K562 (cell line): ENCODE results near the gene RBM22. TPM values are rescaled to one million over a fixed set of nuclear protein-coding genes. Genes with fewer than 3 reads are reported as not detected.

Experiments used
- ATAC-seq: fragments of 200-7000 bp; cut with Tn5 transposase; 3 replicates; pipeline ENCODE4 v1.9.1; 2020; ENCODE audit warnings: moderate library complexity
- BruUV-seq: library from RNA; stranded (reverse); fragments of 400-500 nt; replicated peaks from 2 replicates; lab custom pipeline; 2021; lab: Mats Ljungman, UMichigan
- CTCF ChIA-PET: fragments of 300-600 bp; formaldehyde crosslinking; extraction: SDS; loops from one replicate; lab custom pipeline; 2021; ENCODE audit warnings: low intra/inter-chr PET ratio; lab: Yijun Ruan, JAX
- POLR2A ChIA-PET: fragments of 300-600, 350-650 bp; sonication (Branson Sonifier 250); formaldehyde crosslinking; extraction: SDS; loops from one replicate; lab custom pipeline; 2021; ENCODE audit warnings: antibody characterized with exemption, inconsistent platforms; lab: Yijun Ruan, JAX
- DNase-seq, 4 experiments: peaks; one replicate each; pipeline versions ENCODE4 v3.0.0 to v3.0.0-alpha.2; 2011 to 2018; ENCODE audit warnings: low spot score in 3 of 4, mixed read lengths in 3 of 4; ENCODE audit errors: extremely low read depth in 1 of 4
- FAIRE-seq: peaks from 2 replicates; lab custom pipeline; 2011; peaks lifted over from hg19 to GRCh38; lab: Jason Lieb, UNC
- H2AFZ ChIP-seq: 2 replicates; pipeline ENCODE4 v1.6.0; 2011; ENCODE audit warnings: low read depth, low read length, control low read depth, inconsistent platforms
- H3K27ac ChIP-seq: fragments of 200-600 bp; 3 replicates; pipeline ENCODE4 v1.8.0; 2011; ENCODE audit warnings: low read depth, mild to moderate bottlenecking, control low read depth, inconsistent platforms, low read length, moderate library complexity, mixed read lengths; ENCODE audit errors: extremely low read depth
- H3K27me3 ChIP-seq, 2 experiments: fragments of 300-600 bp in 1 of 2; 2 replicates in 1 of 2; 3 replicates in 1 of 2; pipeline versions ENCODE4 v1.6.0 to v1.8.0; 2011; ENCODE audit warnings: inconsistent platforms in 2 of 2, low read length in 2 of 2, mild to moderate bottlenecking in 1 of 2, mixed read lengths in 1 of 2, moderate library complexity in 1 of 2; ENCODE audit not compliant: control insufficient read depth in 2 of 2, insufficient read depth in 2 of 2
- H3K36me3 ChIP-seq: fragments of 300-600 bp; 3 replicates; pipeline ENCODE4 v1.8.0; 2011; ENCODE audit warnings: mild to moderate bottlenecking, low read length, inconsistent platforms; ENCODE audit not compliant: control insufficient read depth, insufficient read depth
- H3K4me1 ChIP-seq, 2 experiments: fragments of 200-600 bp in 1 of 2; replicated peaks in 1 of 2; 2 replicates in 1 of 2; 3 replicates in 1 of 2; pipeline versions ENCODE4 v1.5.1 to v1.8.0; 2011; ENCODE audit warnings: inconsistent platforms in 2 of 2, low read length in 2 of 2, mild to moderate bottlenecking in 1 of 2, mixed read lengths in 1 of 2, moderate library complexity in 1 of 2; ENCODE audit not compliant: control insufficient read depth in 2 of 2, insufficient read depth in 2 of 2
- H3K4me2 ChIP-seq: 2 replicates; pipeline ENCODE4 v1.6.1; 2011; ENCODE audit warnings: low read length, control low read depth, inconsistent platforms, mixed read lengths; ENCODE audit not compliant: insufficient read depth
- H3K4me3 ChIP-seq: fragments of 200-600 bp; sonication (generic), shearing (Covaris generic); 2 replicates; pipeline ENCODE4 v1.5.1; 2016; ENCODE audit warnings: control low read depth, inconsistent platforms
- H3K79me2 ChIP-seq: fragments of 200-600 bp; 3 replicates; pipeline ENCODE4 v1.8.0; 2011; ENCODE audit warnings: low read length, inconsistent platforms; ENCODE audit not compliant: control insufficient read depth, insufficient read depth
- H3K9ac ChIP-seq, 2 experiments: 2 replicates each; pipeline versions ENCODE4 v1.6.0 to v1.6.1; 2011; ENCODE audit warnings: low read depth in 2 of 2, low read length in 2 of 2, control low read depth in 1 of 2, inconsistent platforms in 1 of 2, mild to moderate bottlenecking in 1 of 2, mixed read lengths in 1 of 2; ENCODE audit not compliant: insufficient read depth in 1 of 2
- H3K9me1 ChIP-seq: one replicate; pipeline ENCODE4 v1.6.0; 2011; ENCODE audit warnings: inconsistent platforms, mild to moderate bottlenecking, low read length, moderate library complexity; ENCODE audit not compliant: control insufficient read depth, insufficient read depth
- H3K9me3 ChIP-seq: replicated peaks from 2 replicates; pipeline ENCODE4 v1.5.1; 2011; ENCODE audit warnings: low read depth, low read length, inconsistent platforms; ENCODE audit not compliant: control insufficient read depth, insufficient read depth
- H4K20me1 ChIP-seq: replicated peaks from 2 replicates; pipeline ENCODE4 v1.6.1; 2011; ENCODE audit warnings: low read length, inconsistent platforms, mixed read lengths; ENCODE audit not compliant: control insufficient read depth, insufficient read depth
- BCL6 ChIP-seq: fragments of 250-450 bp; sonication (Bioruptor Pico); IDR thresholded peaks from 2 replicates; pipeline ENCODE4 v1.4.0; 2020
- BDP1 ChIP-seq: IDR thresholded peaks from 3 replicates; pipeline ENCODE4 v1.6.1; 2011; ENCODE audit not compliant: insufficient read length, insufficient read depth
- BRD4 ChIP-seq: fragments of 200-600 bp; sonication (generic); IDR thresholded peaks from 2 replicates; pipeline ENCODE4 v1.6.1; 2017; ENCODE audit warnings: inconsistent platforms
- BRD9 ChIP-seq: fragments of 450-650 bp; IDR thresholded peaks from 2 replicates; pipeline ENCODE4 v1.6.1; 2018; ENCODE audit warnings: low read depth; ENCODE audit not compliant: partially characterized antibody
- CHD1 ChIP-seq: fragments of 200-600 bp; sonication (generic); IDR thresholded peaks from one replicate; pipeline ENCODE4 v1.6.1; 2012; ENCODE audit warnings: mild to moderate bottlenecking, moderate library complexity, low read length, inconsistent platforms
- EWSR1 ChIP-seq: fragments of 450-650 bp; IDR thresholded peaks from 2 replicates; pipeline ENCODE4 v1.6.1; 2018; ENCODE audit warnings: borderline replicate concordance, mild to moderate bottlenecking, low read depth, moderate library complexity; ENCODE audit not compliant: partially characterized antibody
- NBN ChIP-seq: fragments of 450-650 bp; IDR thresholded peaks from 2 replicates; pipeline ENCODE4 v1.6.1; 2016; ENCODE audit warnings: low read depth, mild to moderate bottlenecking
- PHB2 ChIP-seq: fragments of 450-650 bp; IDR thresholded peaks from 2 replicates; pipeline ENCODE4 v1.6.1; 2017; ENCODE audit warnings: low read depth
- TEAD2 ChIP-seq: fragments of 450-650 bp; IDR thresholded peaks from 2 replicates; pipeline ENCODE4 v1.6.1; 2016; ENCODE audit warnings: missing genetic modification characterization, control low read depth, missing compliant biosample characterization
- ZC3H8 ChIP-seq: fragments of 450-650 bp; IDR thresholded peaks from 2 replicates; pipeline ENCODE4 v1.6.1; 2017
- ZNF277 ChIP-seq: fragments of 250-450 bp; sonication (Bioruptor Pico); IDR thresholded peaks from 2 replicates; pipeline ENCODE4 v1.8.0; 2022; ENCODE audit warnings: inconsistent platforms, mild to moderate bottlenecking, moderate library complexity, borderline replicate concordance
- ZNF740 ChIP-seq, 3 experiments: fragments of 200-800 bp in 1 of 3; sonication (Bioruptor generic) in 1 of 3; sonication (generic) in 1 of 3; formaldehyde crosslinking in 1 of 3; IDR thresholded peaks; 2 replicates each; pipeline versions ENCODE4 v1.6.1 to v1.8.0; 2016 to 2022; ENCODE audit warnings: mild to moderate bottlenecking in 2 of 3, missing compliant biosample characterization in 2 of 3, missing genetic modification characterization in 2 of 3, missing genetic modification reagents in 1 of 3
- WGBS: fragments of 100-300 bp; shearing (Covaris generic); methylation state at CpG from one replicate; pipeline ENCODE4 v1.1.6; 2016; ENCODE audit warnings: low coverage, mixed read lengths; ENCODE audit not compliant: insufficient coverage; ENCODE audit errors: missing lambda C conversion rate; 5-methylcytosine and 5-hydroxymethylcytosine counted together
- in situ Hi-C: fragments of 300-500 bp; cut with MboI; formaldehyde crosslinking; loops from 4 replicates; pipeline ENCODE4 v1.15.0; 2018; ENCODE audit warnings: inconsistent platforms, mixed read lengths
- intact Hi-C: fragments of 100-400 bp; cut with micrococcal nuclease; formaldehyde crosslinking; loops from 2 replicates; pipeline ENCODE4 v1.14.2; 2022
- polyA plus RNA-seq, 8 experiments: library from polyadenylated mRNA; depleted of rRNA in 4 of 8; stranded (reverse) in 5 of 8; unstranded in 3 of 8; fragments of >200 nt; fragmentation: Nextera tagmentation in 2 of 8; fragmentation: Illumina TruSeq in 1 of 8; extraction: Ambion mirVana in 2 of 8; extraction: Trizol in 1 of 8; gene quantifications; 2 replicates each; pipeline versions ENCODE4 v1.2.1 to v1.2.3, GENCODE V29; 2011 to 2014; ENCODE audit warnings: inconsistent platforms in 1 of 8, missing spikeins in 1 of 8
- total RNA-seq, 7 experiments: library from RNA; depleted of rRNA in 6 of 7; stranded (reverse); fragments of >200 nt in 6 of 7; fragmentation: Illumina TruSeq in 2 of 7; extraction: Trizol in 2 of 7; gene quantifications; 2 replicates each; pipeline versions ENCODE4 v1.2.1 to v1.2.3, GENCODE V29; 2011 to 2021; ENCODE audit warnings: low replicate concordance in 1 of 7
- TF ChIP-seq, protein P1 (sequence below): fragments of 250-450 bp; sonication (Bioruptor Pico); IDR thresholded peaks from 2 replicates; pipeline ENCODE4 v1.5.1; 2021; ENCODE audit warnings: mild to moderate bottlenecking

RBM22 gene
- total and polyA plus RNA-seq, 9 of the 15 experiments (the other 6 are each of a cell fraction or from before 2014, with no cell fraction given), result 31.3 to 82.2 (median 44.8) TPM

DNA sequence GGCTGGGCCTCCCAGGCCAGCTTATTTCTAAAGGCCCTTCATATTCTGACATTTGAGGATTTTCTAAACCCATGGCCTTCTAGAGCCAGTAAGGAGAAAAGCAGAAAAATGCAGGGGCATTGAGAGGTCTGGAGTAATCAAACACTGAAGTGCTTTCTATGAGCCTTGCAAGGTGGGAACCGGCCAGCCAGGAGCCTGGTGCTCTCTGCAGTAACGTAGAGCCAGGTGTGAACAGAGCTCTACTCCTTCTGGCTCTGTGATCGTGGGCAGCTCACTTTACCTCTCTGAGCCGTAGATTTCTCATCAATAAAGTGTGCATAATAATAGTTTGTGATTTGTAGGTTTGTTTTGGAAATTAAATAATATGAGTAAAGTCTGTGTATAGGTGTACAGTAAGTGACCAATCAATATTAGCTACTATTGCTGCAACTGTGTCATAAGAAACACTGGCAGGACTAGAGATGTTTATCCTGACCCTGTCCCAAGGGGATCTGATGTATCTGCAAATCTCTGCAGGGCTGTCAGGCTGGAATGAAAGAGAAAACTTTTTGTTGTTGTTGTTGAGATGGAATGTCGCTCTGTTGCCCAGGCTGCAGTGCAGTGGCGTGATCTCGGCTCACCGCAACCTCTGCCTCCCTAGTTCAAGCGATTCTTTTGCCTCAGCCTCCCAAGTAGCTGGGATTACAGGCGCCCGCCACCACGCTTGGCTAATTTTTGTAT is 57.7 kb downstream of the RBM22 start:
- CTCF ChIA-PET, result no interaction called here
- in situ Hi-C loops (no loop called here), intact Hi-C loops (no loop called here)
- no peaks in the 10 kb centered on the region for H3K9me3 ChIP-seq
- 21% methylated on average over 12 of the region's 12 CpGs for whole genome bisulfite sequencing
- H3K4me2 ChIP-seq, result no peak overlapping the region
- peaks cover 16% of the 10 kb centered on the region for H4K20me1 ChIP-seq
- FAIRE-seq (no peak), ATAC-seq (no peak), DNase-seq (no peak)
- H3K9ac ChIP-seq, result no peak overlapping the region
- H3K27ac ChIP-seq, result no peak overlapping the region
- BruUV-seq, result no TSS peak
- H3K9me1 ChIP-seq, result no peaks in the 10 kb centered on the region
- H3K4me3 ChIP-seq, result no peak overlapping the region
- peaks cover 13 to 41% of the 10 kb centered on the region in 2 experiments; a peak in 3 of 5 replicates for H3K27me3 ChIP-seq
- POLR2A ChIA-PET, result interaction anchor here (0.6 to 1.0 kb wide), 3 partner anchors 14 to 799 kb away, joined by 3 read pairs; no protein-coding TSS in a partner anchor
- H2AFZ ChIP-seq, result no peak overlapping the region
- TF ChIP-seq, protein P1, sequence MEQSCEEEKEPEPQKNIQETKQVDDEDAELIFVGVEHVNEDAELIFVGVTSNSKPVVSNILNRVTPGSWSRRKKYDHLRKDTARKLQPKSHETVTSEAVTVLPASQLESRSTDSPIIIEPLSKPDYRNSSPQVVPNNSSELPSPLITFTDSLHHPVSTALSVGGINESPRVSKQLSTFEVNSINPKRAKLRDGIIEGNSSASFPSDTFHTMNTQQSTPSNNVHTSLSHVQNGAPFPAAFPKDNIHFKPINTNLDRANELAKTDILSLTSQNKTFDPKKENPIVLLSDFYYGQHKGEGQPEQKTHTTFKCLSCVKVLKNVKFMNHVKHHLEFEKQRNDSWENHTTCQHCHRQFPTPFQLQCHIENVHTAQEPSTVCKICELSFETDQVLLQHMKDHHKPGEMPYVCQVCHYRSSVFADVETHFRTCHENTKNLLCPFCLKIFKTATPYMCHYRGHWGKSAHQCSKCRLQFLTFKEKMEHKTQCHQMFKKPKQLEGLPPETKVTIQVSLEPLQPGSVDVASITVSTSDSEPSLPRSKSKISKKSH (CRISPR knock-in tag), result no peak
- no peak for TF ChIP-seq ZC3H8
- no peak for TF ChIP-seq BCL6
- no peak for TF ChIP-seq ZNF277 (CRISPR knock-in tag)
- TF ChIP-seq TEAD2 (tag), result no peak
- TF ChIP-seq BRD4, result no peak
- no peak for TF ChIP-seq BDP1
- no peak for TF ChIP-seq CHD1
- TF ChIP-seq EWSR1, result no peak
- TF ChIP-seq PHB2, result no peak
- no peak for TF ChIP-seq NBN
- TF ChIP-seq BRD9, result no peak
- no peak for TF ChIP-seq ZNF740 (CRISPR knock-in tag; IDR thresholded peaks at IDR 0.05)
- no peak for TF ChIP-seq ZNF740 (tag; IDR thresholded peaks at IDR 0.05)
- no peaks in the 10 kb centered on the region for H3K36me3 ChIP-seq
- H3K79me2 ChIP-seq, result no peaks in the 10 kb centered on the region
- peaks cover 14 to 18% of the 10 kb centered on the region in 2 experiments for H3K4me1 ChIP-seq
